Stomach smooth muscle (tissue), 2 donors: ENCODE data around the gene NUP155.

Experiments
- H3K27ac ChIP-seq: one replicate; pipeline ENCODE4 v1.7.0; 2013; ENCODE audit warnings: mild to moderate bottlenecking, low read length, inconsistent platforms
- H3K27me3 ChIP-seq, 2 donors: one replicate each; pipeline ENCODE4 v1.7.0; 2013; ENCODE audit warnings: low read length in 2 of 2; ENCODE audit not compliant: insufficient read depth in 2 of 2, control insufficient read depth in 1 of 2
- H3K36me3 ChIP-seq, 2 donors: one replicate each; pipeline ENCODE4 v1.7.0; 2013; ENCODE audit warnings: low read length in 2 of 2; ENCODE audit not compliant: control insufficient read depth in 2 of 2, insufficient read depth in 2 of 2
- H3K4me1 ChIP-seq: one replicate; pipeline ENCODE4 v1.7.0; 2013; ENCODE audit warnings: low read length; ENCODE audit not compliant: control insufficient read depth, insufficient read depth
- H3K4me3 ChIP-seq, 2 donors: one replicate each; pipeline ENCODE4 v1.7.0; 2013; ENCODE audit warnings: low read length in 2 of 2
- H3K9ac ChIP-seq, 2 donors: one replicate each; pipeline ENCODE4 v1.7.0; 2013; ENCODE audit warnings: low read length in 2 of 2, mild to moderate bottlenecking in 1 of 2
- H3K9me3 ChIP-seq, 2 donors: one replicate each; pipeline ENCODE4 v1.7.0; 2013; ENCODE audit warnings: low read length in 2 of 2; ENCODE audit not compliant: control insufficient read depth in 2 of 2
- donor health status: healthy.
- donor health status: Pancreatic carcinoma.

NUP155 gene

GRCh38 chr5:37247496-37247895 is 123.4 kb downstream of the NUP155 start:
- no peak overlapping the region for H3K4me3 ChIP-seq
- H3K27me3 ChIP-seq: no peaks in the 10 kb centered on the region
- H3K9ac ChIP-seq: no peak overlapping the region
- H3K9me3 ChIP-seq: no peaks in the 10 kb centered on the region
- H3K27ac ChIP-seq: no peak overlapping the region
- no peaks in the 10 kb centered on the region for H3K36me3 ChIP-seq
- H3K4me1 ChIP-seq: peaks cover 14% of the 10 kb centered on the region

DNA sequence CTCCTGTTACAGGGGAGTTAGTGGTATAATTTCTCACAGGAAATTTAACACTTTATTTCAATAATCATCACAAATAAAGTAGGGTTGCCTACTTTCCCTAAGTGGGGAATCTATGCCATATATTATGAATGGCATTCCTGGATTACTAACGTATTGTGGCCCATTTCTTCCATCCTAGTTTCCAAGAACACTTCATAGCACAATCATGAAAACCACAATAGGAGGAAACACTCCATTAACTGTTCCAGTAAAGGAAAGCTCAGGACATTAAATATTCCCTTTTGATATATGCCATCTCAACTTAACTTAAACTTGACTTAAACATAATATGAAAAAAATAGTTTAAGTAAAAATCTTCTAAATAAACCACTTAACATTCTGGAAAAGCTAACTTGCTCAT is 123.9 kb downstream of the NUP155 start:
- H3K27ac ChIP-seq: no peak overlapping the region
- no peak overlapping the region for H3K9ac ChIP-seq
- no peaks in the 10 kb centered on the region for H3K36me3 ChIP-seq
- H3K27me3 ChIP-seq: no peaks in the 10 kb centered on the region
- no peaks in the 10 kb centered on the region for H3K9me3 ChIP-seq
- H3K4me1 ChIP-seq: peaks cover 14% of the 10 kb centered on the region
- no peak overlapping the region for H3K4me3 ChIP-seq
